HG02981 (cell line): ENCODE data around the gene SEL1L.
"Not testable (repeated sequence)": the region's sequence is repeated elsewhere in the genome, so short reads cannot be mapped to it uniquely, and the experiment has no call there.

Source experiments
- ATAC-seq: cut with Tn5 transposase; IDR thresholded peaks from one replicate; pipeline ENCODE4 v1.9.1; 2021; ENCODE audit warnings: mild to moderate bottlenecking, moderate library complexity; ENCODE audit not compliant: unreplicated experiment

SEL1L gene

GRCh38 chr14:81449114-81449513 lies 84.5 kb downstream of the SEL1L start:
- ATAC-seq = no peak

GRCh38 chr14:81447021-81447764 lies 86.5 kb downstream of the SEL1L start:
- no peak for ATAC-seq

- no peak for ATAC-seq
Measured at GRCh38 chr14:81446279-81447007, 87.2 kb downstream of the SEL1L start.

GRCh38 chr14:81441626-81442134 lies 92.0 kb downstream of the SEL1L start:
- ATAC-seq = no peak

GRCh38 chr14:81440041-81440440 lies 93.6 kb downstream of the SEL1L start:
- ATAC-seq = no peak

- ATAC-seq = no peak
Measured at GRCh38 chr14:81437244-81437643, 96.4 kb downstream of the SEL1L start.

DNA sequence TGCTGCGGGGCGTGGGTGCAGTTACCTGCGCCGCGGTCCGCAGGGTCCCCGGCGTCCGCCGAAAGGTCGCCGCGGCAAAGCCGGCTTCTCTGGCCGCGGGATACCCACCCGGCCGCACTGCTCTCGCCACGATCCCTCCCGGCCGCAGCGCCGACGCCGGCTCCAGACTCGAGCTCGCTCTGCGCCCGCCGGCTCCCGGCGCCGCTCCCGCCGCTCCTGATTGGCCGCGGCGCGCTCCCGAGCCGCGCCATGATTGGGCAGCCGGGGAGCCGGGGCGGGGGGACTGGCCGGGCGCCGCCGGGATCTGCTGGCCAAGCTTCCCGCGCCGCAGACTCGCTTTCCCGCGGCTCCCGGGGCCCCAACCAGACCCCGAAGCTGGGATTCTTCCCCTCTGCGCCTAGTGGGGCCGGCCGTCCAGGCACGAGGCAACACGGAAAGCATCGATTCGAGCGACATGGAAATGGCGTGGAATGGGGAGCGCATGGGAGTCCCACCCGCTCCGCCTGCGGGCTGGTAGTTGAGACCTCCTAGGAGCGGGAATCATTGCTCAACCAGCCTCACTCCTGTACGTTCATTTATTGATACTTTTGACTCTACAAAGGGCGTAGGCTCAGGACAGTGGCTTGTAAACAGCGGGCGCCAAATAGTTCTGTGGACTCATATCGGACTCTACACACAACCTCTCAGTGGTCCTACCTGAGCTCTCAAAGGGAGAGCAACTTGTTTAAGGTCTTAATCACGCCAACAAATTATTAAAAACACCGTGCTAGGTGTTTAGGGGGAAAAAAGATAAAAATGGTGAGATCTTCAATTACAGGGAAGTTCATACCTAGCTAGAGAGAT lies 97.1 kb downstream of the SEL1L start:
- ATAC-seq = peak; percentile 81

DNA sequence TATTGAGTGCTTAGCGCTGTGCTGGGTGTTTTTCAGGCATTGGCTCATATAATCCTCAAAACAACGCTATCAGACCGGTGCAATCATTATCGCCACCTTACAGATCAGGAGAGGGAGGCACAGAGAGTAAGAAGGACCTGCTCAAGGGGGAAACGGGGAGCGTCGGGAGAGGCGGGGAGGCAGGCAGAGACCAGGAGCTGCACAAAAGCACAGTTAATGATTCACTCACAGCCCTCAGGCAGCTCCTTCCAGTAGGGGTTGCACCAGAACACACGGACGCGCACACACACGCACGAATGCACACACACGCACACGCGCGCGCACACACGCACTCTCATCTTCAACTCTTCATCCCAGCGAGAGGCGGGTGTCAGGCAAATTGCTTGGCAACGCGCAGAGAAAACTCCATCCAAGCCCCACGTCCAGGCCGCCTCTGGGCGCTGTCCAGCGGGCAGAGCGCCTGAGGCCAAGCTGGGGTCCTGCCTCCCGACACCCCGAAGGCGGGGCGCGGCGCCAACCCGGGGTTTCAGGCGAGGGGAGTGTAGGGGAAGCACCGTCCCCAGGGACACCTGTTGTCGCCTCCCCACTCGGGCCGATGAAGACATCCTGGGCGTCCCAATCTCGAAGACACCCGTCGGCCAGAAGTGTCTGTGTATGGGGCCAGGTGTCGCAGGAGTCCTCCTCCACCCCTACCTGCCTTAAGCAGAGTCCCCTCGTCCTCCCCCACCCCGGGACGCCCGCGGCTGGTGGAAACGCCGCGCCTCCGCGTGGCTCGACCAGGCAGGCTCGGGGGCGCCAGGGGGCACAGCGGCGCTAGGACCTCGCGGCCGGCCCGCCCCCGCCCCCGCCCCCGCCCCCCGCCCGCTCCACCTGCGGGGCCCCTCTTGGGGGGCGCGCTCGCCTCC lies 98.0 kb downstream of the SEL1L start:
- peak; percentile 33 for ATAC-seq

DNA sequence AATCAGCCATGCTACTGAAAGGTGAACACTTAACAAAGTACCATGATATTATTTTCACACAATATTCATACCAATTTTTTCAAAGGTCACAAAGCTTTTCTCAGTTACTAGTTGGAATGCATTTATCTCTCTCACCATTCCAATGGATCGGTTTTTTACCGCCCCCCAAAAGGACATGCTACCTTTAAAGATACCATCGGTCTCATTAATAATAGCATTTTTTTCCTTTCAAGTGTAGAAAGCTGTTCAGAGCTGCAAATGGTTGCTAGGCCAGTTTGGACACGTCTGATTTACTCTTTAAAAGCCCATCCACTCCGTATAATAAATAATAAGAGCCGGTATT lies 98.6 kb downstream of the SEL1L start:
- no peak for ATAC-seq

GRCh38 chr14:81434230-81434629 lies 99.4 kb downstream of the SEL1L start:
- ATAC-seq = no peak

- ATAC-seq = no peak
Measured at GRCh38 chr14:81433378-81433777, 100.3 kb downstream of the SEL1L start.

GRCh38 chr14:81432219-81432661 lies 101.4 kb downstream of the SEL1L start:
- ATAC-seq = no peak

GRCh38 chr14:81430235-81430634 lies 103.4 kb downstream of the SEL1L start:
- no peak for ATAC-seq

DNA sequence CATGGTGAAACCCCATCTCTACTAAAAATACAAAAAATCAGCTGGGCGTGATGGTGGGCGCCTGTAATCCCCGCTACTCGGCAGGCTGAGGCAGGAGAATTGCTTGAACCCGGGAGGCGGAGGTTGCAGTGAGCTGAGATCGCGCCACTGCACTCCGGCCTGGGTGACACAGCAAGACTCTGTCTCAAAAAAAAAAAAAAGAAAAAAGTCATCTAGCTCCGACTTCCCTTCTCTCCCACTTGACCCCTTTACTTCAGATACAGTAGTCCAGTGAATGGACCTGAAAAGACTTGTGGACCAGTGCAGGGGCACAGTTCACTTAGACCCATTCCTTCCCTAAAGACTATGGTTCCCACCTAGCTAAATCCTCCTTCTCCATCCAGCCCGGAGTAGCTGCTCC lies 103.9 kb downstream of the SEL1L start:
- not testable (repeated sequence) for ATAC-seq

GRCh38 chr14:81429028-81429427 lies 104.6 kb downstream of the SEL1L start:
- ATAC-seq = no peak

GRCh38 chr14:81427348-81428058 lies 106.2 kb downstream of the SEL1L start:
- ATAC-seq = no peak

DNA sequence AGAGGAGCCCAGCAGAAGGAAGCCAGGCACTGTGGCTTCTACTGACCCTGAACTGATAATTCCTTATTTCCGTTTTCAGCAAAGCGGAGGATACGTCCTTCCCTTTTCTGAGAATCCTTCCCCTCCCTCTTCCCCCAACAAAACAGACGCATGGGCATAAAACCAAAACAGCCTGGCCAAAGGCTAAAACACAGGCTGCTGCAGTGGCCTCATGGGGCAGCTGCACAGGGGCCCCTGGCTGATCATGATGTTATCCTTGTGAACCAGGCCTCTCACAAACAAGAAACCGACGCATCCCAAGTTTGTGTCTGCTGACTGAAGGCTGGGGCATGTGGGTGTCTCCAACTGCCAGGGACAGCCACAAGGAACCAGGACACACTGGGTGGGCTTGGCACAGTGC lies 110.1 kb downstream of the SEL1L start:
- no peak for ATAC-seq
